Heart right ventricle (tissue), 16 donors: ENCODE data around the gene TAGLN. TPM values are rescaled to one million over a fixed set of nuclear protein-coding genes. Genes with fewer than 3 reads are reported as not detected.

Experiments used
- ATAC-seq, 8 donors: fragments of 200-7000 bp; cut with Tn5 transposase; one replicate each; pipeline ENCODE4 v1.9.1; 2020; ENCODE audit warnings: mild to moderate bottlenecking in 8 of 8, moderate library complexity in 8 of 8, moderate number of reproducible peaks in 1 of 8
- DNase-seq, 2 donors: peaks; one replicate each; pipeline ENCODE4 v3.0.0-alpha.2; 2020
- H3K27ac ChIP-seq, 10 donors: fragments of 200-600 bp; sonication (generic) in 2 of 10; one replicate each; pipeline versions ENCODE4 v1.5.0 to v1.8.0; 2020 to 2022; ENCODE audit warnings: mild to moderate bottlenecking in 3 of 10
- H3K27me3 ChIP-seq, 7 donors: fragments of 200-600 bp; one replicate each; pipeline ENCODE4 v1.8.0; 2021 to 2022; ENCODE audit warnings: mild to moderate bottlenecking in 2 of 7
- H3K36me3 ChIP-seq, 9 donors: fragments of 200-600 bp; sonication (generic) in 1 of 9; one replicate each; pipeline versions ENCODE4 v1.5.0 to v1.8.0; 2020 to 2022; ENCODE audit warnings: mild to moderate bottlenecking in 2 of 9
- H3K4me1 ChIP-seq, 9 donors: fragments of 200-600 bp; sonication (generic) in 1 of 9; one replicate each; pipeline versions ENCODE4 v1.5.0 to v1.8.0; 2020 to 2022; ENCODE audit warnings: mild to moderate bottlenecking in 4 of 9
- H3K4me3 ChIP-seq, 10 donors: fragments of 200-600 bp; sonication (generic) in 2 of 10; one replicate each; pipeline versions ENCODE4 v1.5.0 to v1.8.0; 2020 to 2022; ENCODE audit warnings: mild to moderate bottlenecking in 7 of 10, moderate library complexity in 2 of 10
- H3K9me3 ChIP-seq, 11 donors: fragments of 200-600 bp in 10 of 11; sonication (generic) in 2 of 11; one replicate each; pipeline versions ENCODE4 v1.5.0 to v1.8.0; 2013 to 2022; ENCODE audit warnings: mild to moderate bottlenecking in 2 of 11, control low read depth in 1 of 11, moderate library complexity in 1 of 11
- CTCF ChIP-seq, 9 donors: fragments of 200-600 bp; sonication (generic) in 2 of 9; IDR thresholded peaks; one replicate each; pipeline versions ENCODE4 v1.5.0 to v1.8.0; 2021 to 2022; ENCODE audit warnings: antibody characterized with exemption in 9 of 9, mild to moderate bottlenecking in 5 of 9, moderate library complexity in 1 of 9
- WGBS, 2 donors: extraction: QIAGEN DNeasy Blood & Tissue Kit; methylation state at CpG; one replicate each; pipeline ENCODE4 v1.1.7; 2013; ENCODE audit warnings: inconsistent platforms in 1 of 2; 5-methylcytosine and 5-hydroxymethylcytosine counted together
- intact Hi-C, 10 donors: fragments of 100-400 bp; cut with DNase I; formaldehyde crosslinking; loops; one replicate each; pipeline versions ENCODE4 v1.11.1 to v1.14.2; 2022
- polyA plus RNA-seq, 2 donors: library from polyadenylated mRNA; stranded (reverse); fragments of 200-250 nt; gene quantifications; one replicate each; pipeline ENCODE4 v1.2.3, GENCODE V29; 2013
- total RNA-seq, 10 donors: library from RNA; stranded (reverse); fragmentation: NEBNext Ultra II Directional in 3 of 10; extraction: Animal tissue kit (Norgen Biotek cat#: 25700) in 3 of 10; gene quantifications; one replicate each; pipeline versions ENCODE4 v1.2.1 to v1.2.4, GENCODE V29; 2021 to 2023
- donor health status: Arrhythmogenic right ventricular cardiomyopathy.
- donor health status: ischemic (EF 13 %, LVEDD 7.1; RV severe dilation, severe dysfunction).
- donor health status: healthy with polysubstance abuse.
- donor health status: DM: no; HTN: yes; CAD: no.
- donor health status: DM: no; HTN: no; CAD: no.
- donor health status: ischemic (EF 25% LVEDD 6.9; RV normal size, moderate dysfunction).
- donor health status: ischemic (EF 25% LVEDD 5.7; RV mildly dilated, moderate dysfunction).
- donor health status: healthy.
- donor health status: DM: yes; HTN: yes; CAD: no.
- donor health status: Ischemic cardiomyopathy.
- donor health status: ischemic (EF 35%, LVEDD 5.7; RV mildly dilated, moderate dysfunction).
- donor health status: nonischemic (EF 11% LVEDD 7.7; RV severe dilation, severe dysfunction).
- donor health status: DM: yes; HTN: yes; CAD: no.
- donor health status: PGD.
- donor health status: ischemic (EF 29% LVEDD 5.4; RV normal size, mild dysfunction).
- donor health status: nonischemic (EF 23%, LVEDD 6.1; RV moderate dilation, normal function).

The TAGLN gene
- total and polyA plus RNA-seq, 12 donors: 71.7 to 883 (median 108) TPM

- no peaks in the 10 kb centered on the region for H3K9me3 ChIP-seq
- 91 to 94% methylated on average over 2 of the region's 2 CpGs for WGBS, 2 donors
- no peak overlapping the region for H3K27ac ChIP-seq
- H3K36me3 ChIP-seq: peaks cover 0 to 98% (median 48%) of the 10 kb centered on the region in 9 donors
- TF ChIP-seq CTCF (IDR thresholded peaks at IDR 0.05): no peak
- H3K4me1 ChIP-seq: peaks cover 0 to 42% (median 26%) of the 10 kb centered on the region in 9 donors
- no peak overlapping the region for H3K4me3 ChIP-seq
- DNase-seq: no peak
- intact Hi-C loops: no loop called here
- no peaks in the 10 kb centered on the region for H3K27me3 ChIP-seq
- no peak for ATAC-seq
Measured at GRCh38 chr11:117159892-117160291, 39.3 kb upstream of the TAGLN start.

- Histone ChIP-seq H3K36me3 (peaks cover 0 to 98% (median 53%) of the 10 kb centered on the region in 9 donors), H3K4me3 (no peak overlapping the region), H3K27me3 (no peaks in the 10 kb centered on the region), H3K9me3 (no peaks in the 10 kb centered on the region), H3K27ac (no peak overlapping the region), H3K4me1 (peaks cover 0 to 42% (median 26%) of the 10 kb centered on the region in 9 donors)
- ATAC-seq (no peak), DNase-seq (no peak)
- 65 to 79% methylated on average over 2 of the region's 2 CpGs for WGBS, 2 donors
- intact Hi-C loops: no loop called here
- no peak for TF ChIP-seq CTCF (IDR thresholded peaks at IDR 0.05)
Measured at GRCh38 chr11:117160826-117161225, 38.3 kb upstream of the TAGLN start.

GRCh38 chr11:117166491-117166890 is 32.7 kb upstream of the TAGLN start:
- H3K36me3 ChIP-seq: peaks cover 5 to 99% (median 59%) of the 10 kb centered on the region in 9 donors
- H3K27me3 ChIP-seq: no peaks in the 10 kb centered on the region
- no peak overlapping the region for H3K27ac ChIP-seq
- 55 to 71% methylated on average over 1 of the region's 1 CpG for WGBS, 2 donors
- H3K9me3 ChIP-seq: no peaks in the 10 kb centered on the region
- H3K4me1 ChIP-seq: peaks cover 0 to 13% (median 7%) of the 10 kb centered on the region in 9 donors
- no peak overlapping the region for H3K4me3 ChIP-seq
- no peak for ATAC-seq
- no peak for TF ChIP-seq CTCF (IDR thresholded peaks at IDR 0.05)
- DNase-seq: no peak
- intact Hi-C loops: no loop called here

- DNase-seq (no peak), ATAC-seq (no peak)
- no peak for TF ChIP-seq CTCF (IDR thresholded peaks at IDR 0.05)
- H3K4me3 ChIP-seq: no peak overlapping the region
- peaks cover 6 to 37% (median 29%) of the 10 kb centered on the region in 9 donors for H3K4me1 ChIP-seq
- no peak overlapping the region for H3K27ac ChIP-seq
- peaks cover 0 to 73% (median 36%) of the 10 kb centered on the region in 9 donors for H3K36me3 ChIP-seq
- WGBS, 2 donors: 83 to 87% methylated on average over 2 of the region's 2 CpGs
- no peaks in the 10 kb centered on the region for H3K9me3 ChIP-seq
- H3K27me3 ChIP-seq: no peaks in the 10 kb centered on the region
- intact Hi-C loops: no loop called here
Measured at GRCh38 chr11:117169736-117170135, 29.4 kb upstream of the TAGLN start.
